VCaP (cell line): ENCODE measurements around the gene SPINT3.
A peak's percentile ranks its signal among the peaks of the same experiment; 100 is the strongest.

ENCODE experiments used
- H3K27ac ChIP-seq: fragments of 450-650 bp; 2 replicates; pipeline ENCODE4 v1.5.1; 2017
- CTCF ChIP-seq: fragments of 450-650 bp; conservative IDR thresholded peaks from 2 replicates; pipeline ENCODE4 v1.5.1; 2017; ENCODE audit warnings: mild to moderate bottlenecking, moderate library complexity

Gene SPINT3

GRCh38 chr20:45467861-45468260 is 47.6 kb downstream of the SPINT3 start:
- TF ChIP-seq CTCF: no peak
- H3K27ac ChIP-seq: peak overlapping the region; percentile 85

GRCh38 chr20:45467172-45467571 is 48.2 kb downstream of the SPINT3 start:
- H3K27ac ChIP-seq: peak overlapping the region; percentile 85
- no peak for TF ChIP-seq CTCF

- H3K27ac ChIP-seq: peak overlapping the region; percentile 85
- TF ChIP-seq CTCF: no peak
These were observed 49.7 kb downstream of the SPINT3 start for GRCh38 chr20:45465491-45466266.

- H3K27ac ChIP-seq: peak overlapping the region; percentile 85; the same call in 1 of the 2 replicates
- no peak for TF ChIP-seq CTCF
These were observed 51.7 kb downstream of the SPINT3 start for GRCh38 chr20:45463709-45464108.

- H3K27ac ChIP-seq: peak overlapping the region; percentile 85; the same call in 1 of the 2 replicates
- no peak for TF ChIP-seq CTCF
These were observed 52.5 kb downstream of the SPINT3 start for GRCh38 chr20:45462711-45463509.
